ENCODE results near the gene DOCK1. TPM values are rescaled to one million over a fixed set of nuclear protein-coding genes. Genes with fewer than 3 reads are reported as not detected.

Gene DOCK1
- total and polyA plus RNA-seq, 2 experiments from 2014 or later, result 22.8 to 45.6 TPM

GRCh38 chr10:127345231-127345965 is 440.2 kb downstream of the DOCK1 start:
- Histone ChIP-seq H3K27me3 (replicated peaks; ENCODE audit: insufficient read depth) (no peaks in the 10 kb centered on the region), H3K4me2 (ENCODE audit: unreplicated experiment) (no peak overlapping the region), H3K9me3 (ENCODE audit: low read depth) (no peaks in the 10 kb centered on the region), H3K79me2 (ENCODE audit: insufficient read depth) (no peaks in the 10 kb centered on the region), H3K4me3 (no peak overlapping the region), H3K27ac (no peak overlapping the region), H3F3A (ENCODE audit: insufficient read depth) (no peaks in the 10 kb centered on the region), H3K4me1 (ENCODE audit: insufficient read depth) (no peaks in the 10 kb centered on the region), H2AFZ (no peak overlapping the region), H3K9me2 (ENCODE audit: insufficient read depth) (no peaks in the 10 kb centered on the region), H3K36me3 (ENCODE audit: low read depth) (peaks cover 5% of the 10 kb centered on the region; the same call in 1 of the 2 replicates), H4K20me1 (ENCODE audit: insufficient read depth) (no peaks in the 10 kb centered on the region), H3K9ac (no peak overlapping the region)
- 96 to 99% methylated on average over 17 of the region's 17 CpGs for WGBS, 2 experiments (ENCODE audit: low coverage in 1 of 2, low lambda C conversion rate in 2 of 2, missing lambda C conversion rate in 2 of 2)
- no peak for DNase-seq
- no peak for TF ChIP-seq EZH2 (IDR thresholded peaks at IDR 0.05; ENCODE audit: insufficient read depth, poor library complexity, severe bottlenecking)
- no peak for TF ChIP-seq EZH2phosphoT487 (IDR thresholded peaks at IDR 0.05; ENCODE audit: insufficient read depth, low read depth)
- in situ Hi-C loops (cut with MboI), result no loop called here

- Histone ChIP-seq H3K9ac (no peak overlapping the region), H3K27me3 (replicated peaks; ENCODE audit: insufficient read depth) (no peaks in the 10 kb centered on the region), H3K4me1 (ENCODE audit: insufficient read depth) (no peaks in the 10 kb centered on the region), H3K9me2 (ENCODE audit: insufficient read depth) (no peaks in the 10 kb centered on the region), H3K36me3 (ENCODE audit: low read depth) (peaks cover 5% of the 10 kb centered on the region; the same call in 1 of the 2 replicates), H3K9me3 (ENCODE audit: low read depth) (no peaks in the 10 kb centered on the region), H2AFZ (no peak overlapping the region), H3K27ac (no peak overlapping the region), H4K20me1 (ENCODE audit: insufficient read depth) (no peaks in the 10 kb centered on the region), H3K4me3 (no peak overlapping the region), H3F3A (ENCODE audit: insufficient read depth) (no peaks in the 10 kb centered on the region), H3K79me2 (ENCODE audit: insufficient read depth) (no peaks in the 10 kb centered on the region), H3K4me2 (ENCODE audit: unreplicated experiment) (no peak overlapping the region)
- no peak for DNase-seq
- in situ Hi-C loops (cut with MboI), result no loop called here
- TF ChIP-seq EZH2 (IDR thresholded peaks at IDR 0.05; ENCODE audit: insufficient read depth, poor library complexity, severe bottlenecking) (no peak), EZH2phosphoT487 (IDR thresholded peaks at IDR 0.05; ENCODE audit: insufficient read depth, low read depth) (no peak)
- 88 to 90% methylated on average over 10 to 11 of the region's 11 CpGs for WGBS, 2 experiments (ENCODE audit: low coverage in 1 of 2, low lambda C conversion rate in 2 of 2, missing lambda C conversion rate in 2 of 2)
Observed at GRCh38 chr10:127346604-127347003, 441.4 kb downstream of the DOCK1 start.

- WGBS, 2 experiments (ENCODE audit: low coverage in 1 of 2, low lambda C conversion rate in 2 of 2, missing lambda C conversion rate in 2 of 2), result 97 to 99% methylated on average over 18 to 23 of the region's 23 CpGs
- Histone ChIP-seq H3K4me2 (ENCODE audit: unreplicated experiment) (no peak overlapping the region), H3K79me2 (ENCODE audit: insufficient read depth) (no peaks in the 10 kb centered on the region), H3K9ac (no peak overlapping the region), H3K9me3 (ENCODE audit: low read depth) (no peaks in the 10 kb centered on the region), H3K9me2 (ENCODE audit: insufficient read depth) (no peaks in the 10 kb centered on the region), H4K20me1 (ENCODE audit: insufficient read depth) (no peaks in the 10 kb centered on the region), H3K4me3 (no peak overlapping the region), H3F3A (ENCODE audit: insufficient read depth) (no peaks in the 10 kb centered on the region), H3K4me1 (ENCODE audit: insufficient read depth) (no peaks in the 10 kb centered on the region), H3K36me3 (ENCODE audit: low read depth) (peaks cover 5% of the 10 kb centered on the region; the same call in 1 of the 2 replicates), H3K27me3 (replicated peaks; ENCODE audit: insufficient read depth) (no peaks in the 10 kb centered on the region), H2AFZ (no peak overlapping the region), H3K27ac (no peak overlapping the region)
- TF ChIP-seq EZH2phosphoT487 (IDR thresholded peaks at IDR 0.05; ENCODE audit: insufficient read depth, low read depth) (no peak), EZH2 (IDR thresholded peaks at IDR 0.05; ENCODE audit: insufficient read depth, poor library complexity, severe bottlenecking) (no peak)
- DNase-seq, result no peak
- in situ Hi-C loops (cut with MboI), result no loop called here
Observed at GRCh38 chr10:127347202-127347959, 442.2 kb downstream of the DOCK1 start.

GRCh38 chr10:127349737-127350136 is 444.5 kb downstream of the DOCK1 start:
- H3K9ac ChIP-seq, result no peak overlapping the region
- H3K27ac ChIP-seq, result no peak overlapping the region
- no peaks in the 10 kb centered on the region for H3K9me2 ChIP-seq (ENCODE audit: insufficient read depth)
- H3K36me3 ChIP-seq (ENCODE audit: low read depth), result peaks cover 4% of the 10 kb centered on the region; the same call in 1 of the 2 replicates
- no peaks in the 10 kb centered on the region for H3K27me3 ChIP-seq (replicated peaks; ENCODE audit: insufficient read depth)
- H2AFZ ChIP-seq, result no peak overlapping the region
- 100% methylated on average over 3 of the region's 3 CpGs for WGBS, 2 experiments (ENCODE audit: low coverage in 1 of 2, low lambda C conversion rate in 2 of 2, missing lambda C conversion rate in 2 of 2)
- DNase-seq, result no peak
- in situ Hi-C loops (cut with MboI), result no loop called here
- no peak overlapping the region for H3K4me3 ChIP-seq
- H3K4me2 ChIP-seq (ENCODE audit: unreplicated experiment), result no peak overlapping the region
- H3K79me2 ChIP-seq (ENCODE audit: insufficient read depth), result no peaks in the 10 kb centered on the region
- H3F3A ChIP-seq (ENCODE audit: insufficient read depth), result no peaks in the 10 kb centered on the region
- H3K9me3 ChIP-seq (ENCODE audit: low read depth), result no peaks in the 10 kb centered on the region
- TF ChIP-seq EZH2 (IDR thresholded peaks at IDR 0.05; ENCODE audit: insufficient read depth, poor library complexity, severe bottlenecking), result no peak
- no peaks in the 10 kb centered on the region for H4K20me1 ChIP-seq (ENCODE audit: insufficient read depth)
- H3K4me1 ChIP-seq (ENCODE audit: insufficient read depth), result no peaks in the 10 kb centered on the region
